ENCODE results near the gene GPR78.
"Not testable (repeated sequence)": the region's sequence is repeated elsewhere in the genome, so short reads cannot be mapped to it uniquely, and the experiment has no call there.

GPR78 gene

DNA sequence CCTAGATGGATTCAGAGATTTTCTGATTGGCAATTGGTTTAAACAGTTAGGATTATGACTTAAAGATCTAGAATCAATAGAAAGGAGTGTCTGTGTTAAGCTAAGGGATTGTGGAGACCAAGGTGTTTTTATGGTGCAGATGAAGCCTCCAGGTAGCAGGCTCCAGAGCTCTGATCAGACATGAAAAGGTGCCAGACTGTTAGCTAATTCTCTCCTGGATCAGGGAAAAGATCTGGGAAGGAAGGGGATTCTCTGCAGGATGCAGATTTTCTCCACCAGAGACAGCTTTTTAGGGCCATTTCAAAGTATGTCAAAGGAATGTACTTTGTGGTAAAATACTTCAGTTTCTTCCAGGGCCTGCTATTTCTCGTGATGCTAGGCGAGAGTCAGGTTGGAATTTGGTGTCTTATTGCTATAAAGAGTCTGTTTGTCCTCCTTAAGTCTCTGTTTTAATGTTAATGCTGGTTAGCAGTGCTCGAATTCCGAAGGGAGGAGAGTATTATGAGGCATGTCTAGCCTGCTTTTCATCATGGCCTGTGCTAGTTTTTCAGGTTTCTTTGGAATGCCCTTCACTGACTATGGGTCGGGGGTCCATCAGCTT lies 12.0 kb upstream of the GPR78 start:
- peak; percentile 36 for DNase-seq

DNA sequence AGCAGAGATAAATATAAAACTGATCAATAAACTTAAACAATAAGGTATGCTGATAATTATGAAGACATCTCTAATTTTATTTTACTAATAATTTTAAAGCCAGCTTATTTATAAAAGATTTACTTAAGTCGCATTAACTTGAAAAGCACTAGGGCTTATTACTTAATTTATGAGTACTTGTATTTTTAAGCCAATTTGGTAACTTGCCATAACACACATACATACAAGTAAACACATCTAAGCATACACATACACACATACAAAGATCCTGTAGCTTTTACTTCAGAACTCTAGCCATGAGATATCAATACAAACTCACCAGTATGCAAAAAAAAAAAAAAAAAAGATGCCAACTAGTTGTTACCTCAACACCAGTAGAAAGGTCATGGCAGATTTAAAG lies 10.0 kb upstream of the GPR78 start:
- no peak for DNase-seq

GRCh38 chr4:8571702-8572685 lies 8.2 kb upstream of the GPR78 start:
- no peak for DNase-seq

- no peak for DNase-seq
These were observed 6.9 kb upstream of the GPR78 start for GRCh38 chr4:8573266-8573665.

GRCh38 chr4:8574796-8575370 lies 5.3 kb upstream of the GPR78 start:
- DNase-seq = no peak

DNA sequence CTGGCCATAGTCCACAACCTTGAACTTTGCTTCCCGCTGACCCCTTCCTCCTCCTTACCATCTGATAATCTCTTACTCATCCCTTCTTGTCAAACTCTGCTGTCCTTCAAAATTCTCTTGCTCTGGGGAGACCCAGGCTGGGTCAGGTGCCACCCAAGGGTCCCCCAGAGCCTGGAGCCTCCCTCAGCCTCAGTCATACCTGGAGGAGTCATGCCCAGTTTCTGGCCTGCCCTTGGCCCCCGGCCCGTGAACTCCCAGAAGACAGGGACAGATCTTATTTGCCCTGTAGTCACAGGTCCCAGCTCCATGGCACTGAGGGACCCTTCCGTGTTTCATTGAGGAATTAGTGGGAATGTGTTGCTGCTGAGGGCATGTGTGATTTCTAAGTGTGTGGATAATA lies 4.7 kb upstream of the GPR78 start:
- DNase-seq = no peak

- not testable (repeated sequence) for DNase-seq
These were observed 3.6 kb upstream of the GPR78 start for GRCh38 chr4:8576591-8576990.

GRCh38 chr4:8577046-8577445 lies 3.1 kb upstream of the GPR78 start:
- DNase-seq = no peak

GRCh38 chr4:8577972-8578371 lies 2.2 kb upstream of the GPR78 start:
- DNase-seq = no peak

- no peak for DNase-seq
These were observed 1.5 kb upstream of the GPR78 start for GRCh38 chr4:8578717-8579116.

DNA sequence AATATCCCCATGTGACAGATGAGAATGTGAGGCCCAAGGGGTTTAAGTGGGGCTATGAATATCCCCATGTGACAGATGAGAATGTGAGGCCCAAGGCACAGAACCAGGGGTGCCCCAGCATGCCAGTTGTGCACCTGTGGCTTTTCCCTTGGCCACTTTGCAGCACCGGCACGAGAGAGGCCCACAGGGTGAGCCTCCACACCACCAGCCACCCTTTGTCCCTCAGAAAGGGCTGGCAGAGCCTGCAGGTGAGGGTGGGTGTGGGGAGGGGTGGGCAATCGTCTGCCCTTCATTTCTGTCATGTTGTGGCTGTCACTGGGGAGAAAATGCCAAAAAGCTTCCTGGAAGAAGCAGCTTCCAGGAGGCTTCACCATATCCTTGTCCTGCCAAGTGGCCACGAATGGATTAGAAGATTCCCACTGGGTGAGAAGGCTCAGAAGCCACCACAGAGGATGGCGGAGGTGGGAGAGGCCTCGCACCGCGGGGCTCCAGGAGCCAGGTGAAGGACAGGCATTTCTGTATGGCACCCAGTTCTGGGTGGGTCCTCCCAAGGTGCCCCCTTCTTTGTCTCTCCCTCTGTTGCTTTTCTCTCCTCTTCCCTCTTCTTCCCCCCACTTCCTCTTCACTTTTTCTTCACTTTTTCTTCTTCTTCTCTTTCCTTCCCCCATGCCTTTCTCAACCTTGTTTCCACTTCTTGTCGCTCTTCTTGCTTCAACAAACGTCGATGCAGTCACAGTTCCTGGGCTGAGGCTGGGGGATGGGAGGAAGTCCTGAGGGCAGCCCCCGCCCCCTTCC lies 469 bp upstream of the GPR78 start:
- DNase-seq = no peak

GRCh38 chr4:8581094-8581861 lies 1.1 kb downstream of the GPR78 start:
- no peak for DNase-seq

GRCh38 chr4:8582016-8582415 lies 1.8 kb downstream of the GPR78 start:
- DNase-seq = no peak

DNA sequence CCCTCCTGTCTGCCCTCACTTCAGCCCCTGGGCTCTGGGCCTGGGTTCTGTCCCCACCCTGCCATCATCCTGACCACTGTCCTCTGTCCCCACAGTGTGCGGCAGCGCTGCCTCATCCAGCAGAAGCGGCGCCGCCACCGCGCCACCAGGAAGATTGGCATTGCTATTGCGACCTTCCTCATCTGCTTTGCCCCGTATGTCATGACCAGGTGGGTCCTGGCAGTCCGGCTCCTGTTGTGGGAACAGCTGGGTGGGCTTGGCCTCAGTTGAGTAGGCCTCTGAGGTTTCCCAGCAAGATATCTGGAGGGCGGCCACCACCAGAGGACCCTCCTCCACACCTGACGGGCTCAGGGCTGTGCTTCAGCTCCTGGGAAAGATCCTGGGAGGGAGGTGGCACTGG lies 2.2 kb downstream of the GPR78 start:
- DNase-seq = no peak

DNA sequence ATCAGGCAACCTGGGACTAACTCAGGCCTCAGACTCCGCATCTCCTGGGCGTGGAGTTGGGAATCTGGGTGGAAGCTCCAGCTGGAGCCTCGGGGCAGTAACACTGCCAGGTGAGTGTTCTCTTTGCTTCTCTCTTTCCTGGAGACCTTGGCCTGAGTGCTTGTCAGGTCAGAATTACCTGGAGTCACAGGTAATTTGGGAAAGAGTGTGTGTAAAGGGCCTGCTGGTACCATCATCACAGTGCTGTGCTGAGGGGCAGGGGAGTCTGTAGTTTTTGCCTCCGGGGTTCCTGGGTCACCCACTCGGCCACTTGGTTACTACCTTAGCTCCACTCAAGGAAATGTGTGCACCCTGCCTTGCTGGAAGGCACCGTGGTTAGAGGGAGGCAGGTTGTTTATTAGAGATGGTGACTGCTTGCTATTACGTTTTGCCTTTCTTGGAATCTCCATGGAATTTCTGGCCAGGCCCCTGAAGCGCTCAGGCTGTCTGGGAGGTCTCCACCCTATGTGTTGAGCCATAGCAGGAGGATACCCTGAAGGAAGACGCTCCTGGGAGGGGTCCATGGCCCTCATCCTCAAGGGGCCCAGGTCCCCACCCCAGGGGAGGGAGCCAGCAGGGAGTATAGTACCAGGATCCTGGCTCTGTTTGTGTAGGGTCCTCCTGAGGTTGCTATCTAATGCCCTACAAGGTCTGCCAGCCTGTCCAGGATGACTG lies 2.9 kb downstream of the GPR78 start:
- no peak for DNase-seq

DNA sequence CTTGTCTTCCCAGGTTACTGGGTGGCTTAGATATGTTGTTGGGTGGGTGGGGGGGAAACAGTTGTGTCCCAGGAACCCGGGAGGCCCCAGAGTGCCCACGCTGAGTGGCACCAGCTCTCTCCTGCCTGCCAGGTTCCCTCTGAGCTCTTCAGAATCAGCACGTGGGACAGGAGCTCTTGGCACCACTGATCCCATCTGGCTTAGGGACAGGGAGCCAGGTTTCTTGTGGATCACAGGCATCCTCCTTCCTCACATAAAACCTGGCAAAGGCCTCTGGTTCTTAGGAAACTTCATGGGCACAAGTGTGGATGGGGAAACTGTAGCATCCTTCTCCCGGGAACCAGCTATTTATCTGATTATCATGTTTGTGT lies 3.4 kb downstream of the GPR78 start:
- no peak for DNase-seq

DNA sequence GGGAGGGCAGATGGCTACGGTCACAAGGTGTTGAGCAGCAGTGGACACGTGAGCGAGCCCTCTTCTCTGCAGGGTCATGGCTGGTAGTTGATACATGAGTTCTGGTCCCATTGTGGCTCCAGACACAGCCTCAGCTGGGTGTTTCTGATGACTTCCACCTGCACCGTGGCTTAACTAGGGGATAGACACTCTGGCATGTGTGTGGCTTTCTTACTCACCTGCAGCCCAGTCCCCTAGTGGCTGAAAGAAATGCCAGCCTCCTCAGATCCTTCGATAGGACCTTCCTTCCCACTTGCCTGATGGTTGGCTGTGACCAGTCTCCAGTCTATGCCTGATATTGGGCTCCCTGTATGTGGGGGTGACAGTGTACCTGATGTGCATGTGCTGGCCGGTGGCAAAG lies 5.0 kb downstream of the GPR78 start:
- DNase-seq = no peak

DNA sequence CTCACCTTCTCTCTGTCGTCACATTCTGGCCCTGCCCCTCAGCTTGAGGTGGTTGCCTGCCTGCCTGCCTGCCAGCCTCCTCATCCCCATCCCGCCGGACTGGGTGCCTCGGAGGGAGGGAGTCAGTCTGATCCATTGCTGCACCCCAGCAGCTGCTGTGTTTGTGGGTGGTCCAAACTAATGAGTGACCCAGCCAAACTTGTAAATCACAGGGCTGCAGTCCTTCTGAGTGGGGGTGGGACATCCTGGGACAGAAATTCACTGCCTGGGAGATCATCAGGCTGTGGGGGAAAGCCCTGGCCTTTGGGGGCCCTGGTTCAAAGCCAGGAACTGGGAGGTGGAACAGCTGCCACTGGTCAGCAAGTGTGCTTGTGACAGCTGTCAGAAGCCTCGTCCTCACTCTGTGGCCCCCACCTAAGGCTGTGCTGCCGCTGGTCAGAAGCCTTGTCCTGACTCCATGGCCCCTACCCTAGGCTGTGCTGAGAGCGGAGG lies 5.6 kb downstream of the GPR78 start:
- DNase-seq = no peak

DNA sequence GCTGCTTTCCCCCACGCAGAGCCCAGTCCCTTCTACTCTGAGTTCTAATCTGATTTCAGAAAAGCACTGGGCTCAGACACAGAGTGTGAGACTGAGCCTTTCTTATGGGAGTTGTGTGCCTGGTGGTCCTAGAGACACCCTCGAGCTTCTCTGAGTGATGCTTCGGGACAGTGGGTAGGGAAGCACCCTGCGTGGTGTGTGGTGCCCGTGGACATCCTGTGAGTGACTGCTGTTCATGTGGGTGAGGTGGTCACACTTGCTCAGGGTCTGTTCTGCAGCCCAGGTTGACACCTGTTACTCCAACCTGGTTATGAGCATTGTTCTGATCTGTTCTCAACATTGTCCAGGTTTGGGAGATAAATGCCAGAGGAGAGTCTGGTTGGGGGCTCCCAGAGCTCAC lies 6.1 kb downstream of the GPR78 start:
- DNase-seq = no peak

- DNase-seq = no peak
These were observed 6.7 kb downstream of the GPR78 start for GRCh38 chr4:8586671-8587468.
